Body of pancreas (tissue), 4 donors: Measurements from ENCODE around the gene TRIM56. TPM values are rescaled to one million over a fixed set of nuclear protein-coding genes. Genes with fewer than 3 reads are reported as not detected.

Source experiments
- ATAC-seq: fragments of 150-250 bp; one replicate; pipeline ENCODE4 v1.9.1; 2016
- DNase-seq, 4 donors: peaks; one replicate each; pipeline ENCODE4 v3.0.0-alpha.2; 2019
- H3K27ac ChIP-seq, 4 donors: fragments of 200-600 bp; sonication (generic); 1 replicate in 3 of 4; 2 replicates in 1 of 4; pipeline versions ENCODE4 v1.5.1 to v1.6.1; 2016 to 2019; ENCODE audit warnings: mild to moderate bottlenecking in 1 of 4, mixed read lengths in 1 of 4, moderate library complexity in 1 of 4
- H3K27me3 ChIP-seq, 2 donors: fragments of 200-600 bp; sonication (generic); one replicate each; pipeline ENCODE4 v1.6.0; 2016; ENCODE audit warnings: mild to moderate bottlenecking in 1 of 2
- H3K36me3 ChIP-seq, 2 donors: fragments of 200-600 bp; sonication (generic); replicated peaks in 1 of 2; 2 replicates each; pipeline ENCODE4 v1.5.1; 2016; ENCODE audit warnings: low read depth in 2 of 2; ENCODE audit not compliant: insufficient read depth in 1 of 2
- H3K4me1 ChIP-seq: fragments of 200-600 bp; sonication (generic); one replicate; pipeline ENCODE4 v1.6.0; 2016
- H3K4me3 ChIP-seq, 2 donors: fragments of 200-600 bp; sonication (generic); 1 replicate in 1 of 2; 2 replicates in 1 of 2; pipeline ENCODE4 v1.5.1; 2016 to 2019
- H3K9me3 ChIP-seq, 3 donors: fragments of 200-600 bp; sonication (generic); 1 replicate in 2 of 3; 2 replicates in 1 of 3; pipeline ENCODE4 v1.5.1; 2016
- CTCF ChIP-seq, 7 experiments: fragments of 450-650 bp in 4 of 7; fragments of 200-600 bp in 3 of 7; sonication (generic) in 3 of 7; IDR thresholded peaks; one replicate each; pipeline ENCODE4 v1.5.1; 2016 to 2019; ENCODE audit warnings: antibody characterized with exemption in 7 of 7
- POLR2A ChIP-seq, 3 donors: fragments of 450-650 bp; IDR thresholded peaks; one replicate each; pipeline ENCODE4 v1.6.1; 2016; ENCODE audit warnings: antibody characterized with exemption in 3 of 3, mild to moderate bottlenecking in 2 of 3
- WGBS, 2 donors: methylation state at CpG; one replicate each; pipeline ENCODE4 v1.1.5; 2017; 5-methylcytosine and 5-hydroxymethylcytosine counted together
- intact Hi-C: fragments of 100-400 bp; cut with DNase I; formaldehyde crosslinking; loops from one replicate; pipeline ENCODE4 v1.15.1; 2023
- total RNA-seq, 2 donors: library from RNA; depleted of rRNA; stranded (reverse); fragments of >200 nt; gene quantifications; one replicate each; pipeline ENCODE4 v1.1.0, GENCODE V29; 2016

Gene TRIM56
- total RNA-seq, 2 donors from 2014 or later: 13.5 to 19.4 TPM

DNA sequence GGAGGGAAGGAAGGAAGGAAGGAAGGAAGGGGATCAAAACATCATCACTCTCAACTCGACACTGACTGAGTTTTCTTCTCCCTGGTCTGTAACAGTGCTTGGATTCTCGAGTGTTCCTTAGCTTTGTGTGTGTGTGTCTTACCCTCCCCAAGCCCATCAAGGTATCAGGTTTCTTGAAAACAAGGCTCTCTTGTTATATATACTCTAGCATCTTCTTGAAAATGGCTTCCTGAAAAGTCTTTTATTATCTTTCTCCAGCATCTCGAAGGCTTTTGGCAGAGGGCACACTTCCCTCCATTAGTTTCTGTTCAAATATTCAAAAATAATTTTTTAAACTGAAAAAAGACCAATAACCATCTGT lies 55.0 kb downstream of the TRIM56 start:
- ATAC-seq (no peak), DNase-seq (no peak)
- intact Hi-C loops: loop anchor here (5.0 kb wide), 1 partner anchor 142 kb away; no protein-coding TSS in a partner anchor
- H3K27me3 ChIP-seq: no peaks in the 10 kb centered on the region
- H3K4me3 ChIP-seq: no peak overlapping the region
- TF ChIP-seq CTCF (IDR thresholded peaks at IDR 0.05) (no peak), POLR2A (IDR thresholded peaks at IDR 0.05) (no peak)
- H3K9me3 ChIP-seq: no peaks in the 10 kb centered on the region
- no peaks in the 10 kb centered on the region for H3K36me3 ChIP-seq
- H3K4me1 ChIP-seq: peaks cover 28% of the 10 kb centered on the region
- 31 to 41% methylated on average over 3 of the region's 3 CpGs for WGBS, 2 donors
- no peak overlapping the region for H3K27ac ChIP-seq

GRCh38 chr7:101140746-101141382 lies 55.6 kb downstream of the TRIM56 start:
- H3K36me3 ChIP-seq: no peaks in the 10 kb centered on the region
- no peaks in the 10 kb centered on the region for H3K27me3 ChIP-seq
- DNase-seq (no peak), ATAC-seq (no peak)
- TF ChIP-seq POLR2A (IDR thresholded peaks at IDR 0.05) (no peak), CTCF (IDR thresholded peaks at IDR 0.05) (no peak)
- peaks cover 28% of the 10 kb centered on the region for H3K4me1 ChIP-seq
- intact Hi-C loops: loop anchor here (5.0 kb wide), 1 partner anchor 141 kb away; no protein-coding TSS in a partner anchor
- WGBS, 2 donors: 82 to 83% methylated on average over 4 of the region's 4 CpGs
- no peak overlapping the region for H3K27ac ChIP-seq
- H3K9me3 ChIP-seq: no peaks in the 10 kb centered on the region
- no peak overlapping the region for H3K4me3 ChIP-seq

Other genes starting within 250 kb of the TRIM56 start
- 10 to 100 TPM; 12.7 to 38.9 TPM for gene SLC12A9, start 232.8 kb upstream of the TRIM56 start, total RNA-seq
- gene TRIP6, start 218.1 kb upstream of the TRIM56 start, total RNA-seq: 10 to 100 TPM; 34.9 to 43.6 TPM
- gene SRRT, start 210.4 kb upstream of the TRIM56 start, total RNA-seq: 10 to 100 TPM; 54.7 to 60.7 TPM
- gene UFSP1, start 195.8 kb upstream of the TRIM56 start, total RNA-seq: 1 to 10 TPM; 6.2 to 7.9 TPM
- 1 to 10 TPM; 6.2 to 7.3 TPM for gene ACHE, start 189.6 kb upstream of the TRIM56 start, total RNA-seq
- 1 to 10 TPM in 1 of 2 donors, under 1 TPM in 1; 0.52 to 3.0 TPM for gene MUC3A, start 135.9 kb upstream of the TRIM56 start, total RNA-seq
- not detected for gene MUC12, start 115.9 kb upstream of the TRIM56 start, total RNA-seq
- under 1 TPM in 1 of 2 donors, not detected in 1; 0.78 TPM for gene MUC17, start 65.4 kb upstream of the TRIM56 start, total RNA-seq
- gene SERPINE1, start 41.6 kb downstream of the TRIM56 start, total RNA-seq: 10 to 100 TPM; 20.2 to 36.3 TPM
- gene AP1S1, start 69.0 kb downstream of the TRIM56 start, total RNA-seq: 10 to 100 TPM; 12.2 to 23.6 TPM
- 1 to 10 TPM; 3.0 to 4.9 TPM for gene VGF, start 80.1 kb downstream of the TRIM56 start, total RNA-seq
- under 1 TPM in 1 of 2 donors, not detected in 1; 0.26 TPM for gene NAT16, start 94.8 kb downstream of the TRIM56 start, total RNA-seq
- not detected for gene MOGAT3, start 115.6 kb downstream of the TRIM56 start, total RNA-seq
- 10 to 100 TPM; 23.9 to 56.0 TPM for gene PLOD3, start 132.1 kb downstream of the TRIM56 start, total RNA-seq
- 10 to 100 TPM; 51.4 to 74.8 TPM for gene ZNHIT1, start 132.7 kb downstream of the TRIM56 start, total RNA-seq
- gene CLDN15, start 152.3 kb downstream of the TRIM56 start, total RNA-seq: 10 to 100 TPM in 1 of 2 donors, 1 to 10 TPM in 1; 7.3 to 22.1 TPM
- 100 to 1,000 TPM in 1 of 2 donors, 10 to 100 TPM in 1; 88.2 to 148 TPM for gene FIS1, start 159.6 kb downstream of the TRIM56 start, total RNA-seq
- gene IFT22, start 236.3 kb downstream of the TRIM56 start, total RNA-seq: 10 to 100 TPM; 18.7 to 31.0 TPM